GM21723 (cell line): Measurements from ENCODE around the gene TARBP1.
"Not testable (repeated sequence)": the region's sequence is repeated elsewhere in the genome, so short reads cannot be mapped to it uniquely, and the experiment has no call there.

Source experiments
- ATAC-seq: cut with Tn5 transposase; IDR thresholded peaks from one replicate; pipeline ENCODE4 v1.9.1; 2021; ENCODE audit warnings: mild to moderate bottlenecking, moderate library complexity; ENCODE audit not compliant: unreplicated experiment

TARBP1 gene

GRCh38 chr1:234478481-234479309 lies at the start of gene TARBP1:
Gene TARBP1, minus strand, starts transcription at chr1:234479179. Its CDS starts 76 bp downstream, at chr1:234479103.
- ATAC-seq, result peak; percentile 69

DNA sequence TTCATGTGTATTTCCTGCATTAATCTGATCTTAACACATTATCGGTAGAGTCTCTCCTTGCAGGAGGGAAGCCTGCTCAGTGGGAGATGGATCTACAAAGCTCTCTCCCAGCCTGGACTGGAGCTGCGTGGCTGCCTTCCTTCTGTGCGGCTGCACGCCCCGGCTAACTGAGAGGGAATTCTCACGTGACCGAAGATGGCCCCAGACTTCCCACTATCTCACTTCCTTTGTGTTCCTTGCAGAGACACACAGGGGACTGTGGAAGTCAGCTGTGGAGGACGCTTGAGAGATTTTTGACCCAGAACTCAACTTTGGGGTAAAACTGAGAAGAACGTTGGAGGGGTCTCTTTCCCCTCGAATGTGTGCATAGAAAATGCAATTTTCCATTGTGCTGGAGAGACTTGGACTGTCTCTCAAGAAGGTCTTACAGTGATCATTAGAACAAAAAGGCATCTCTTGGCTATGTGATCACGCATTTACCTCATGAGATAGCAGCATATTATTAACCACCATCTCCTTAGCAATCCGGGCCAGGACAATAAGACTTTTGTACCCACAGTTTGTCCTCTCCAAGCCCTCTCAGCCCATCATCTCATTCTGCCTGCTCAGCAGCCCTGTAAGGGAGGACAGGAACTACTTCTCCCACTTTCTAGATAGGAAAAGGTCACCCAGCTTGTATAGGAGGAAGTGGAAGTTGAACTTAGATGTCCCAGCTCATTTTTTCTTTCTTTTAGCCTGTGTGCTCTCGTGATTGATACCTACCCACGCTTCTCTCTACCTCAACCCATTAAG lies 49.3 kb upstream of the TARBP1 start:
- ATAC-seq, result no peak

DNA sequence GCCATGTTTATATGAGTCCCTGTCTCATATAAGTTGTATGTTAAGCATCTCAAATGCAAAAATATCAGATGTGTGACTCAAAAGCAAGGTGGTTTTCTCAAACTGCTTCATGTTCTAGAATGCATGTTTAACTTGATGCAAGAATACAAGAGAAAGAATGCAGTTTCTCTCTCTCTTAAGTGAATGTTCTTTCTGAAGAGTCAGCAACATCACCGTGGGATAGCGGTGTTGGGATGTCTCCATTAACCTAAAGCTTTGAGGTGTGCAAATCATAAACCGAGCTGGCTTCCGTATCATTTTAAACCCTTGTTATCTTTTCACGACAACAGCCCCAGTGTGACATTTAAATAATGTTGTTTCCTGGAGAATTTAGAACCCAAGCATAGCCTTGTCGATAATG lies 48.4 kb upstream of the TARBP1 start:
- no peak for ATAC-seq

GRCh38 chr1:234526922-234527321 lies 47.9 kb upstream of the TARBP1 start:
- no peak for ATAC-seq

DNA sequence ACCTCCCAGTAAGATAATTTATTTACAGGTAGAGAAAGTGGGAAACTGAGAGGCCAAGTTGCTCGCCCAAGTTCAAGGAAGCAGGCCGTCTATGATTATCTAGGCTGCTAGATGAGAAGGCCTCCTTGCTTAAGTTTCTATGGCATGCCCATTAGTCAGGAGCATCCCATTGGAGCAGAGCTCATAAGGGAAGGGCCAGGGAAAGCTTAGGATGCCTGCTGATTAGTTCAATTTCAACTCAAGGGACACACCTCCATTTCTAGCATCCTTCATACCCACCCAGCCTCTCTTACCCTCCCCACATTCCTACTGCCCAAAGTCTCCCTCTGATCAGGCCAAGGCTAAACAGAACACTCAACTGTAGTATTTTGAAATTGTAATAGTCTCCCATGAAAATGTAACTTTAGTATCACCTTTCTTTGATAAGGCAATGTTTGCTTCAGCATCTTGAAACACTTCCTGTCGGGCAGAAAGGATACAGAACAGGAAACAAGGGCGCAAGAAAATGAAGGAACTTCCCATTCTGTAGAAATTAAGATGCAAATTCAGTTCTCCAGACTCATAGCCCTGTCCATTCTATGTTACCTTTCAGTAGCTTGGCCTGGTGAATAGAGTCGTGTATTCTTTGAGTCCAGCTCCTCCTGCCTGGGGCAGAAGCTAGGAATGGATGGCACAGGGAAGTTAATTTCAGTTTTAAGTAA lies 46.3 kb upstream of the TARBP1 start:
- ATAC-seq, result no peak

DNA sequence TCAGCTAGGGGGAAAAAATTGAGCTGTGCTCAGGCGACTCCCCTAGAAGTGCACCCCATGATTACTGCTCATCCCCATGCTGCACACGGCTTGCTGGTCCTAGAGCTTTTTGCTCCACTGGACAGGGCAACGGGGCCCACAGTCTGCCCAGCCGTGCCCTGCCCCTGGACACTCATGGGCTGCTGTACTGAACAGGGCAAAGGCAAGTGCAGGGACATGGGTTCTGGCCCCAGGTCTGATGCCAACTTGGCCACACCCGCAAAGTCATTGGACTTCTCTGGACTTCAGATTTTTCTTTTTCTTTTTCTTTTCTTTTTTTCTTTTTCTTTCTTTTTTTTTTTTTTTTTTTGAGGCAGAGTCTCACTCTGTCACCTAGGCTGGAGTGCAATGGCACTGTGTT lies 42.9 kb upstream of the TARBP1 start:
- no peak for ATAC-seq

GRCh38 chr1:234520908-234521817 lies 42.2 kb upstream of the TARBP1 start:
- ATAC-seq, result no peak

DNA sequence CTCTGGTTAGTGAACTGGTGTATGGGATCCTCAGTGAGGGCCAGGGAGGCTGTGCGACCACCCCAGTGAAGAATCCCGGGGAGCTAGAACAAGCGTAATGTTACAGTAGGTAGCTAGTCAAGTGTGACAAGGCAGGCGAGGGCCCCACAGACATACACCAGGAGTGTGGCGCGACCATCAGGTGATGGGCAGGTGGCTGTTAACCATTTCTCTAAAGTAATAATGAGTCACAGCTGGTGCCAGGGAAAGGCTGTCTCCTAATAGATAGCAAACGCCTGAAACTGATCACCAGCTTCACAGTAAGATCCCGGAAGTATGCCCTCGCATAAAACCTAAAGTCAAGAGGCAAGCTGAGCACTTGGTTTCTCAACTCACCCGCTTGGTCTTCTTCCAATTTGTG lies 40.5 kb upstream of the TARBP1 start:
- no peak for ATAC-seq

DNA sequence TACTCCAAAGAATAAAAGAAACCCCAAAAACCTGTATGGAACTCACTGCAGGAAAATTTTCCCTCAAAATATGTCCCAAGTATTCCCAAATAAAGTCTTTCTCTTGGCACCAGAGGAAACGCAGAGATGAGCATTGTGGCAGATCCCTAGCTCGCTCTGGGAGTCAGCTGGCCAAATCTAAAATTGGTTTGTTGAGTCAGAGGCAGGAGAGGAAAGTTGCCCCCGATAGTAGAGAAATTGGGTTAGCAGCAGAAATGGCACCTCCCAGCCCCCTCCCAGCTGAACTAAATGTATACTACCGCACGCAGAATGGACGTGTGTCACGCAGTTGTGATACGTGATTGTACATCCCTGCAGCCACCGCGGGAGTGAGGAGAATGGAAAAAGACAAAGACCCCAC lies 39.9 kb upstream of the TARBP1 start:
- ATAC-seq, result no peak

GRCh38 chr1:234518086-234518485 lies 39.1 kb upstream of the TARBP1 start:
- not testable (repeated sequence) for ATAC-seq

GRCh38 chr1:234517110-234517802 lies 38.3 kb upstream of the TARBP1 start:
- ATAC-seq, result no peak

DNA sequence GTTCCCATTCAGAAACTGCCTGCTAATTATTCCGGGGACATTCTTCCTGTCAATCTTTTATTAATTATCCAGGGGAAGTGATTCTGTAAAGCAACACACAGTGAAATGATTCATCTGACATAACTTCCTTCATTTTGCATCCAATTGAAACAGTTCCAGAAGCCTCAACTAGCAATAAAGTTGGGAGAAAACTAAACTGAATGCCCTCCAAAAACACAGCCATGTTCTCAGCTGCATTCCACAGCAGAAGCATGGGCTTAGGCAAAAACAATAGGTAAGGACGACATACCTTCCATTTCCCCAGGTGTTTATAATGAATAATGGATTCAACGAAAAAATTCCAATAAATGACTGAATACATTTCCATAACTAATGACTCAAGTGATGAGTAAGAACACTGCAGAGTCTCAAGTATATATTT lies 36.9 kb upstream of the TARBP1 start:
- ATAC-seq, result no peak

DNA sequence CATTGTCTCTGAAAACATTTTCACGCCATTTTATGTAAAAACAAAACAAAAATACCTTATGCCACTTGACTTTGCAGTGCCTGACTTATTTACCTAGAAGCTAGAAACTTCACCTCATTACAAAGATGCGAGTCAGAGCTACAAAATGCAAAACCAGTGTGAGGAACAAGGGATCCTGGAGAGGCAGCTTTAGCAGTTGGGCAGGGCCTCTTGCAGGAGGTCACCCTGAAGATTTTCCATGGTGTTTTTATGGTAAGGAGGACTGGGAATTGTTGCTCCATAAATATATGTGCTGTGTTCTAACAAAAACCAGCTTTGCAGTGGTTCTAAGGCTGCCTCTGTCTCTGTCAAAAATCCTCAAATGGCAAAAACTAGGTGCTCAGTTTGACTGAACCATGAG lies 36.4 kb upstream of the TARBP1 start:
- no peak for ATAC-seq

DNA sequence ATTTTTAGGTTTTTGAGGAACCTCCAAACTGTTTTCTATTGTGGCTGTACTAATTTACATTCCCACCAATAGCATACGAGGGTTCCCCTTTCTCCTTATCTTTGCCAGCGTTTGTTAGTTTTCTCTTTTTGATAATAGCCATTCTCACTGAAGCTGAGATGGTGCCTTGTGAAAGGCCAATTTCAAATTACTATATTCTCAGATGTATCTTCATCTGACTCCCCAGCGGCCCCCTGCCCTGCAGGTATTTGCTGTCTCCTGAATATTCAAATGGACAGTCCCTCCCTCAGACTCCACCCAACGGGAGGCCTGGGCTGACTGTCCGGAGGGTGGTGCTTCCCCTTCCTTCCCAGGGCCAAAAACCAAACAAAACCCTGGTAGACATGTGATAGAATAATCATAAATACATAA lies 33.5 kb upstream of the TARBP1 start:
- no peak for ATAC-seq

- no peak for ATAC-seq
Measured at GRCh38 chr1:234509457-234510328, 30.7 kb upstream of the TARBP1 start.

GRCh38 chr1:234507626-234508387 lies 28.8 kb upstream of the TARBP1 start:
- ATAC-seq, result no peak

- ATAC-seq, result no peak
Measured at GRCh38 chr1:234507089-234507488, 28.1 kb upstream of the TARBP1 start.

DNA sequence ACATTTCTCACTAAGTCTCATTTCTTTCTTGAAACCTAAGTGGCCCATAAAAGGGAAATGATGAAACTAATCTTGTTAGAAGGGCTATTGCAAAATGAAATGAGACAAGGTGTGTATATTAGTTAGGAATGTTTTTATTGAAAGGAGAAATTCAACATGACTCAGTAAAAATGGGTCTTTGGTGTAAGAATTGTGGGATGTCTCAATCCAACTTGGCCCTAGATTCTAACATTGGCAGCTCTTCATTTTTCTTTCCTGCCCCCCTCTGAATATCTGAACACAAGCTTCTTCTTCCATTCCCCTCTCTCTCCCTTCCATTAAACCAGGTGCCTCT lies 26.8 kb upstream of the TARBP1 start:
- ATAC-seq, result no peak
